Osteoblast (primary cell): ENCODE data around the gene AGRP. TPM values are rescaled to one million over a fixed set of nuclear protein-coding genes. Genes with fewer than 3 reads are reported as not detected.
A peak's percentile ranks its signal among the peaks of the same experiment; 100 is the strongest.

Source experiments
- DNase-seq: peaks from one replicate; pipeline ENCODE4 v3.0.0; 2011; ENCODE audit warnings: low spot score, mixed read lengths; ENCODE audit not compliant: insufficient read length; ENCODE audit errors: missing footprints
- H2AFZ ChIP-seq: 2 replicates; pipeline ENCODE4 v1.6.0; 2011; ENCODE audit warnings: mild to moderate bottlenecking, low read length
- H3K27ac ChIP-seq: 2 replicates; pipeline ENCODE4 v1.5.1; 2011; ENCODE audit warnings: mild to moderate bottlenecking, low read depth, low read length, moderate library complexity
- H3K27me3 ChIP-seq: 2 replicates; pipeline ENCODE4 v1.6.0; 2012; ENCODE audit warnings: mild to moderate bottlenecking, control low read depth, inconsistent platforms, low read length, moderate library complexity; ENCODE audit not compliant: insufficient read depth
- H3K36me3 ChIP-seq: 2 replicates; pipeline ENCODE4 v1.5.1; 2011; ENCODE audit warnings: mild to moderate bottlenecking, low read length, control low read depth, moderate library complexity; ENCODE audit not compliant: insufficient read depth
- H3K4me1 ChIP-seq: 2 replicates; pipeline ENCODE4 v1.5.1; 2011; ENCODE audit warnings: mild to moderate bottlenecking, low read length, control low read depth, moderate library complexity; ENCODE audit not compliant: insufficient read depth
- H3K4me2 ChIP-seq: 2 replicates; pipeline ENCODE4 v1.6.0; 2011; ENCODE audit warnings: mild to moderate bottlenecking, low read length; ENCODE audit not compliant: insufficient read depth
- H3K4me3 ChIP-seq: fragments of 200-600 bp; sonication (generic); 3 replicates; pipeline ENCODE4 v1.5.1; 2012; ENCODE audit warnings: mild to moderate bottlenecking, low read length, inconsistent platforms; ENCODE audit not compliant: insufficient read depth
- H3K79me2 ChIP-seq: 2 replicates; pipeline ENCODE4 v1.6.0; 2012; ENCODE audit warnings: mild to moderate bottlenecking, low read length, control low read depth, inconsistent platforms; ENCODE audit not compliant: insufficient read depth
- H3K9me3 ChIP-seq: 2 replicates; pipeline ENCODE4 v1.5.1; 2011; ENCODE audit warnings: low read depth, low read length, control low read depth
- H4K20me1 ChIP-seq: 2 replicates; pipeline ENCODE4 v1.6.0; 2012; ENCODE audit warnings: mild to moderate bottlenecking, low read length, control low read depth; ENCODE audit not compliant: insufficient read depth
- total RNA-seq: library from RNA; depleted of rRNA; stranded (reverse); fragments of >200 nt; gene quantifications from 2 replicates; pipeline ENCODE4 v1.2.3, GENCODE V29; 2012
- TF ChIP-seq, protein P1 (sequence below): IDR thresholded peaks from 2 replicates; pipeline ENCODE4 v1.5.1; 2011; ENCODE audit warnings: mild to moderate bottlenecking, low read depth, low read length, moderate library complexity; ENCODE audit errors: extremely low read depth

AGRP gene
- total RNA-seq, 1 donor = not detected

DNA sequence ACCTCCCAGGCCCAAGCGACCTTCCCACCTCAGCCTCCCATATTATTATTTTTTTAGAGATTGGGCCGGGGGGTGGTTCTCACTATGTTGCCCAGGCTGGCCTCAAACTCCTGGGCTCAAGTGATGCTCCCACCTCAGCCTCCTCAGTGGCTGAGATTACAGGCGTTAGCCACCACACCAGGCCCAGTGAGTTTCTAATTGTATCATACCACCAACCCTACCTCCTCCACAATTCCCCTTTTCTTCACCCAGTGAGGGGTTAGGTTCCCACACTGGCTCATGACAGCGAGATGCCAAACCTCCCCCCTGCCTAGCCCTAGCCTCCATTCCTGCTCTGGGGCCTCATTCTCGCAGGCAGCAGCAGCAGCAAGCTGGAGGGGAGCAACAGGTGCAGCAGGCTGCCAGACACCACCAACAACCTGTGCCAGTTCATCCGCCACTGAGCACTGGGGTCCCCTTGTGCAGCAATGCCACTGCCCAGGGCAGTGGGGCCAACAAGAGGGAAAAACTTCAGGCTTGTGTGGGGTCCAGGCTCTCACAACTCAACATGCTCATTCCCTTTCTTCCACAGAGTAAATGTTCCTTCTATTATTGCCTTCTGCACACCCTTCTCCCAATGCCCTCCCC lies 11.5 kb downstream of the AGRP start:
- TF ChIP-seq, protein P1, sequence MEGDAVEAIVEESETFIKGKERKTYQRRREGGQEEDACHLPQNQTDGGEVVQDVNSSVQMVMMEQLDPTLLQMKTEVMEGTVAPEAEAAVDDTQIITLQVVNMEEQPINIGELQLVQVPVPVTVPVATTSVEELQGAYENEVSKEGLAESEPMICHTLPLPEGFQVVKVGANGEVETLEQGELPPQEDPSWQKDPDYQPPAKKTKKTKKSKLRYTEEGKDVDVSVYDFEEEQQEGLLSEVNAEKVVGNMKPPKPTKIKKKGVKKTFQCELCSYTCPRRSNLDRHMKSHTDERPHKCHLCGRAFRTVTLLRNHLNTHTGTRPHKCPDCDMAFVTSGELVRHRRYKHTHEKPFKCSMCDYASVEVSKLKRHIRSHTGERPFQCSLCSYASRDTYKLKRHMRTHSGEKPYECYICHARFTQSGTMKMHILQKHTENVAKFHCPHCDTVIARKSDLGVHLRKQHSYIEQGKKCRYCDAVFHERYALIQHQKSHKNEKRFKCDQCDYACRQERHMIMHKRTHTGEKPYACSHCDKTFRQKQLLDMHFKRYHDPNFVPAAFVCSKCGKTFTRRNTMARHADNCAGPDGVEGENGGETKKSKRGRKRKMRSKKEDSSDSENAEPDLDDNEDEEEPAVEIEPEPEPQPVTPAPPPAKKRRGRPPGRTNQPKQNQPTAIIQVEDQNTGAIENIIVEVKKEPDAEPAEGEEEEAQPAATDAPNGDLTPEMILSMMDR = no peak
- H3K27me3 ChIP-seq = no peaks in the 10 kb centered on the region
- no peak for DNase-seq
- no peak overlapping the region for H3K27ac ChIP-seq
- H3K9me3 ChIP-seq = no peaks in the 10 kb centered on the region
- no peak overlapping the region for H3K4me2 ChIP-seq
- H2AFZ ChIP-seq = no peak overlapping the region
- peaks cover 95% of the 10 kb centered on the region for H3K79me2 ChIP-seq
- H3K4me3 ChIP-seq = no peak overlapping the region
- H3K36me3 ChIP-seq = peaks cover 6% of the 10 kb centered on the region
- no peaks in the 10 kb centered on the region for H3K4me1 ChIP-seq
- H4K20me1 ChIP-seq = peaks cover 78% of the 10 kb centered on the region

DNA sequence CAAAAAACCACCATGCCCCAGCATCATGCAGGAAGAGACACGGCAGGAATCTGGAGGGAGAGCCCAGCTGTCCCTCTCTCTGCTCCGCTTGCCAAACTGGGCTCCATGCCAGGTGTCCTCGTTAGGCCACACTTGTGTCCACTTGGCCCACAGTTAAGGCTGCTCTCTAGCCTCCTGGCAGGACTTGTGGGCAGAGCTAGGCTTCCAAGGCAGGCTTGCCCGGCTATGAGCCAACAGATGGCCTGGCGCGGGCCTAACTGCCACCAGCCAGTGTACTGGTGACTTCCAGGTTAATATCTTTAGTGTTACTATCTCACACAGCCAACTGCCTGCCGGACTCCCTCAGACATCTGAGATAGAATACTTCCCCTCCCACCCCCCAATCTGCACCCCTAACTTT lies 13.0 kb downstream of the AGRP start:
- Histone ChIP-seq H2AFZ (no peak overlapping the region), H3K4me1 (peaks cover 4% of the 10 kb centered on the region), H3K79me2 (peaks cover 95% of the 10 kb centered on the region), H4K20me1 (peaks cover 79% of the 10 kb centered on the region), H3K4me2 (no peak overlapping the region), H3K36me3 (peaks cover 6% of the 10 kb centered on the region), H3K27me3 (no peaks in the 10 kb centered on the region), H3K9me3 (no peaks in the 10 kb centered on the region), H3K4me3 (no peak overlapping the region), H3K27ac (no peak overlapping the region)
- DNase-seq = peak; percentile 58
- TF ChIP-seq, protein P1 = no peak

DNA sequence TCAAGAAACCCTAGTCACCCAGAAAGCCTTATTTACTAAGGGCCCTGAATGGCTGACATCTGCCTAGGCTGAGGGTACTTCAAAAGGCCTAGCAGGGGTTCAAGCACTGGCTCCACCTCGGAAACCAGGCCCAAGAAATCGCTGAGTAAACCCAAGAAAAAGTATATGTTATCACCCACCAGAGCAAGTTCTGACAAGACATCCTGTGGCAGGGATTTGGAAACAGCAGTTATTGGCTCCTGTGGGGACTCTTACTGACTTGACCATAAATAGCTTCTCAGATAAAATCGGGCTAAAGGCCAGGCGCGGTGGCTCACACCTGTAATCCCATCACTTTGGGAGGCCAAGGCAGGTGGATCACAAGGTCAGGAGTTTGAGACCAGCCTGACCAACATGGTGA lies 14.6 kb downstream of the AGRP start:
- H3K27me3 ChIP-seq = no peaks in the 10 kb centered on the region
- H2AFZ ChIP-seq = no peak overlapping the region
- no peak for DNase-seq
- H4K20me1 ChIP-seq = peaks cover 79% of the 10 kb centered on the region
- H3K4me2 ChIP-seq = no peak overlapping the region
- TF ChIP-seq, protein P1 = no peak
- H3K4me3 ChIP-seq = no peak overlapping the region
- H3K79me2 ChIP-seq = peaks cover 95% of the 10 kb centered on the region
- no peaks in the 10 kb centered on the region for H3K9me3 ChIP-seq
- peaks cover 5% of the 10 kb centered on the region for H3K4me1 ChIP-seq
- H3K36me3 ChIP-seq = no peaks in the 10 kb centered on the region
- H3K27ac ChIP-seq = no peak overlapping the region

DNA sequence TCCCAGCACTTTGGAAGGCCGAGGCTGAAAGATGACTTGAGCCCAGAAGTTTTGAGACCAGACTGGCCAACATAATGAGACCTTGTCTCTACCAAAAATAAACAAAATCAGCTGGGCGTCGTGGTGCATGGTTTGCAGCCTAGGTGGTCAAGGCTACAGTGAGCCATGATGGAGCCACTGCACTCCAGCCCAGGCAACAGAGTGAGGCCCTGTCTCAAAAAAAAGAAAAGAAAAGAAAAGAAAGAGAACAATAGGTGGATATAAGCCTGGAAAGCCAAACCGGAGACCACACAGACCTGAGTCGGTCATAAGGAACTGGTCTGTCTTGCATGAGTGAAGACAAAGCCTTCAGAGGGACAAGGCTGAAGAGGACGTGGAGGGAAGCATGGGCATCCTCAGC lies 16.8 kb downstream of the AGRP start:
- Histone ChIP-seq H3K4me1 (peaks cover 9% of the 10 kb centered on the region), H4K20me1 (peaks cover 79% of the 10 kb centered on the region), H3K4me2 (no peak overlapping the region), H3K36me3 (no peaks in the 10 kb centered on the region), H3K27me3 (no peaks in the 10 kb centered on the region), H3K4me3 (no peak overlapping the region), H3K27ac (no peak overlapping the region), H3K79me2 (peaks cover 98% of the 10 kb centered on the region), H3K9me3 (no peaks in the 10 kb centered on the region), H2AFZ (no peak overlapping the region)
- no peak for DNase-seq
- TF ChIP-seq, protein P1 = no peak
